HL-60 (cell line): ENCODE results near the gene MCOLN1.

Experiments used
- DNase-seq, 2 experiments: peaks; one replicate each; pipeline ENCODE4 v3.0.0-alpha.2; 2010 to 2020; ENCODE audit warnings: low read depth in 1 of 2, low spot score in 1 of 2
- H3K27ac ChIP-seq: fragments of 250-450 bp; sonication (Bioruptor Pico); replicated peaks from 2 replicates; pipeline ENCODE4 v1.5.1; 2020; ENCODE audit warnings: mild to moderate bottlenecking, moderate library complexity
- H3K27me3 ChIP-seq: fragments of 250-450 bp; sonication (Bioruptor Pico); 2 replicates; pipeline ENCODE4 v1.5.1; 2021; ENCODE audit warnings: mild to moderate bottlenecking, moderate library complexity; ENCODE audit not compliant: insufficient read depth, poor library complexity, severe bottlenecking
- H3K4me3 ChIP-seq: replicated peaks from 2 replicates; pipeline ENCODE4 v1.5.1; 2011; ENCODE audit warnings: mild to moderate bottlenecking, control low read depth, low read length; ENCODE audit not compliant: insufficient read depth
- GABPA ChIP-seq: IDR thresholded peaks from 2 replicates; pipeline ENCODE4 v1.6.1; 2012; ENCODE audit warnings: low read depth
- POLR2AphosphoS5 ChIP-seq: IDR thresholded peaks from 2 replicates; pipeline ENCODE4 v1.6.1; 2012; ENCODE audit warnings: low read depth
- REST ChIP-seq: IDR thresholded peaks from 2 replicates; pipeline ENCODE4 v1.6.1; 2012; ENCODE audit warnings: low read depth; ENCODE audit not compliant: insufficient replicate concordance
- SPI1 ChIP-seq: IDR thresholded peaks from 2 replicates; pipeline ENCODE4 v1.6.1; 2012; ENCODE audit warnings: low read depth, mild to moderate bottlenecking, borderline replicate concordance
- long read RNA-seq: library from polyadenylated mRNA; unstranded; transcript quantifications from one replicate; pipeline ENCODE4 v2.0.0, GENCODE V29; 2020
- TF ChIP-seq, protein P1 (sequence below): IDR thresholded peaks from one replicate; pipeline ENCODE4 v1.5.1; 2011; ENCODE audit warnings: low read length, control low read depth, inconsistent platforms; ENCODE audit not compliant: insufficient read depth

The MCOLN1 gene
- long read RNA-seq, transcript MCOLN1-201 (14 exons, 2,082 nt): major isoform, 57 of 78 reads
- long read RNA-seq, partial matches to known transcripts: 3 of 78 reads
- long read RNA-seq, other reads (novel, unspliced or antisense): 16 of 78 reads

DNA sequence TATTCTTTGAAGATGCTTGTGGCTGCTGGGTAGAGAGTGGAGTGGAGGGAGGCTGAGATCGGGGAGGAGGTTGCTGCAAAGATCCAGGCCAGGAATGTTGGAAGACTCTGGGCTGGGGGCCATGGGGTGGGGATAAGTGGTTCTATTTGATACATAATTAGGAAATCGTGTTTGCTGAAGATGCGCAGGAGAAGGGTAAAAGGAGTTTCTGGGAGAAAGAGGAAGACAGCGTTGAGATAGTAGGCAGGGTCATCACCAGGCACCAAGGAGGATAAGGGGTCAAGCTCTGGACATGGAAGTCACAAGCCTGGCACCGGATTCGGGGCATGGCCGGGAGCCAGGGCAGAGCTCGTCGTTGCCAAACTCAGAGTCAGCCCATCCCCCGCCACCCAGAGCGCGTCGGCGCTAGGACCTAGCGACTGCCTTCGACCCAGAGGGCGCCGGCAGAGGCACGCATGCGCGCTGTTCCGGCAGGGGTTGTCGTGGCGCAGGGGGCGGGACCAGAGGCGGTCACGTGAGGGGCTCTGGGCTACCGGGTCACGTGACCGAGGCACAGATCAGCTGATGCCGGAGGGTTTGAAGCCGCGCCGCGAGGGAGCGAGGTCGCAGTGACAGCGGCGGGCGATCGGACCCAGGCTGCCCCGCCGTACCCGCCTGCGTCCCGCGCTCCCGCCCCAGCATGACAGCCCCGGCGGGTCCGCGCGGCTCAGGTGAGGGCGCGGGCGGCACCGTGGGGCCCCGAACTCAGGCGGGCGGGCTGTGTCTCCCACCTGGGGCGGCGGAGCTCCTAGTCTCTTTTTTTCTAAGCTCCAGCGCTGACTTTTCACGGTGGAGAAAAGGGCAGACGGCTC is at the start of gene MCOLN1:
TSS of gene MCOLN1 (plus strand) at position 553 of the 851 bp plus-strand sequence. CDS start at position 680, 127 bp downstream.
- H3K27ac ChIP-seq: peak within 1 kb of the TSS; percentile 0; the same call in 1 of the 2 replicates
- peaks cover 5% of the 10 kb centered on the region for H3K27me3 ChIP-seq
- peak within 1 kb of the TSS; percentile 65 for H3K4me3 ChIP-seq
- DNase-seq: peak; percentile 93 to 98
- no peak for TF ChIP-seq REST
- no peak for TF ChIP-seq GABPA
- peak; percentile 58; the same call in 1 of the 2 replicates for TF ChIP-seq POLR2AphosphoS5
- TF ChIP-seq, protein P1, sequence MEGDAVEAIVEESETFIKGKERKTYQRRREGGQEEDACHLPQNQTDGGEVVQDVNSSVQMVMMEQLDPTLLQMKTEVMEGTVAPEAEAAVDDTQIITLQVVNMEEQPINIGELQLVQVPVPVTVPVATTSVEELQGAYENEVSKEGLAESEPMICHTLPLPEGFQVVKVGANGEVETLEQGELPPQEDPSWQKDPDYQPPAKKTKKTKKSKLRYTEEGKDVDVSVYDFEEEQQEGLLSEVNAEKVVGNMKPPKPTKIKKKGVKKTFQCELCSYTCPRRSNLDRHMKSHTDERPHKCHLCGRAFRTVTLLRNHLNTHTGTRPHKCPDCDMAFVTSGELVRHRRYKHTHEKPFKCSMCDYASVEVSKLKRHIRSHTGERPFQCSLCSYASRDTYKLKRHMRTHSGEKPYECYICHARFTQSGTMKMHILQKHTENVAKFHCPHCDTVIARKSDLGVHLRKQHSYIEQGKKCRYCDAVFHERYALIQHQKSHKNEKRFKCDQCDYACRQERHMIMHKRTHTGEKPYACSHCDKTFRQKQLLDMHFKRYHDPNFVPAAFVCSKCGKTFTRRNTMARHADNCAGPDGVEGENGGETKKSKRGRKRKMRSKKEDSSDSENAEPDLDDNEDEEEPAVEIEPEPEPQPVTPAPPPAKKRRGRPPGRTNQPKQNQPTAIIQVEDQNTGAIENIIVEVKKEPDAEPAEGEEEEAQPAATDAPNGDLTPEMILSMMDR: no peak
- peak; percentile 70; the same call in 1 of the 2 replicates for TF ChIP-seq SPI1

DNA sequence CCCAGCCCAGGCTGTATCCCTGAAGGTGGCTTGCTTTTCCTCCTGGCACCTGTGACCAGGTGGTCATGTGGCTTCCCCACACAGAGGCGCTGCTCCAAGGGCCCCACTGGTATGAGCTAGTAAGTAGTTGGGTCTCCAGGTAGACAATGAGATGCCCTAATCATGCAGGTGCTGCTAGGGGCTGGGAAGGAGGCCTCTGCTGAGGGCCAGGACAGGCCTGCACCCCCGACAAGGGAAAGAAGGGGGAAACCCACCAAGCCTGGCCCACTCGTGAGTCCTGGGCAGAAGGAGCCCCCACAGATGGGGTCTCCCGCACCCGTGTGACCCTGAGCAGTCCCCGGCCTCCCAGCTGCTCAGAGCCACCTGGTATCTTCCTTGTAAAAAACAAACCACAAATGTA is 46.8 kb upstream of the MCOLN1 start:
- no peak for DNase-seq
- no peak for TF ChIP-seq SPI1
- TF ChIP-seq, protein P1: no peak
- no peak for TF ChIP-seq POLR2AphosphoS5
- no peak for TF ChIP-seq REST
- TF ChIP-seq GABPA: no peak
- Histone ChIP-seq H3K4me3 (no peak overlapping the region), H3K27me3 (no peaks in the 10 kb centered on the region), H3K27ac (no peak overlapping the region)

- no peak for DNase-seq
Measured at GRCh38 chr19:7476241-7476640, 46.2 kb upstream of the MCOLN1 start.

More at GRCh38 chr19:7476241-7476640, 46.2 kb upstream of the MCOLN1 start:
- TF ChIP-seq SPI1 (no peak), REST (no peak), POLR2AphosphoS5 (peak; percentile 78), GABPA (no peak)
- TF ChIP-seq, protein P1: no peak
- H3K4me3 ChIP-seq: no peak overlapping the region
- no peaks in the 10 kb centered on the region for H3K27me3 ChIP-seq
- no peak overlapping the region for H3K27ac ChIP-seq
